ENCODE measurements around the gene CEP89.

DNA sequence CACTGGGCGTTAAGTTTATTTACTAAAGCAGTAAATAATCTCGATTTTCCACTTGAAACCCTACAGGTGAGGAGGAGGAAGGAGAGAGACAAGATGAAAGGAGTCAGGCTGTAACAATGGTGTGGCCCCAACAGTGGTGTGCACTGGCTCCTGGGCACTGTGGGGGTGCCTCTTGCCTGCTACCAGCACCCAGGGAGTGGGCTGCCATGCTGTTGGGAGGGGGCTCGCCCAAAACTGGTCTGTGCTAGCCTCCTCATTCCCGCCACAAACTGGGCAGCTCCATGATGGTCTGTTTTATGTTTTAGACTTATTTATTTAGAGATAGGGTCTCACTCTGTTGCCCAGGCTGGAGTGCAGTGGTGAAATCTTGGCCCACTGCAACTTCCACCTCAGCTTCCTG is 52.4 kb downstream of the CEP89 start:
- TF ChIP-seq, protein P1, sequence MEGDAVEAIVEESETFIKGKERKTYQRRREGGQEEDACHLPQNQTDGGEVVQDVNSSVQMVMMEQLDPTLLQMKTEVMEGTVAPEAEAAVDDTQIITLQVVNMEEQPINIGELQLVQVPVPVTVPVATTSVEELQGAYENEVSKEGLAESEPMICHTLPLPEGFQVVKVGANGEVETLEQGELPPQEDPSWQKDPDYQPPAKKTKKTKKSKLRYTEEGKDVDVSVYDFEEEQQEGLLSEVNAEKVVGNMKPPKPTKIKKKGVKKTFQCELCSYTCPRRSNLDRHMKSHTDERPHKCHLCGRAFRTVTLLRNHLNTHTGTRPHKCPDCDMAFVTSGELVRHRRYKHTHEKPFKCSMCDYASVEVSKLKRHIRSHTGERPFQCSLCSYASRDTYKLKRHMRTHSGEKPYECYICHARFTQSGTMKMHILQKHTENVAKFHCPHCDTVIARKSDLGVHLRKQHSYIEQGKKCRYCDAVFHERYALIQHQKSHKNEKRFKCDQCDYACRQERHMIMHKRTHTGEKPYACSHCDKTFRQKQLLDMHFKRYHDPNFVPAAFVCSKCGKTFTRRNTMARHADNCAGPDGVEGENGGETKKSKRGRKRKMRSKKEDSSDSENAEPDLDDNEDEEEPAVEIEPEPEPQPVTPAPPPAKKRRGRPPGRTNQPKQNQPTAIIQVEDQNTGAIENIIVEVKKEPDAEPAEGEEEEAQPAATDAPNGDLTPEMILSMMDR (IDR thresholded peaks at IDR 0.05), result no peak
- no peak for TF ChIP-seq POLR2A (IDR thresholded peaks at IDR 0.05)
- no peak for TF ChIP-seq POLR2AphosphoS5 (IDR thresholded peaks at IDR 0.05)
